Natural killer cell (primary cell): ENCODE measurements around the gene C17orf67. TPM values are rescaled to one million over a fixed set of nuclear protein-coding genes. Genes with fewer than 3 reads are reported as not detected.

Experiments used
- ATAC-seq, 3 donors: fragments of 150-1000 bp in 2 of 3; fragments of 200-7000 bp in 1 of 3; cut with Tn5 transposase; 1 replicate in 1 of 3; 2 replicates in 2 of 3; pipeline ENCODE4 v1.10.0; 2021; ENCODE audit warnings: mild to moderate bottlenecking in 2 of 3, moderate library complexity in 2 of 3
- DNase-seq, 2 donors: peaks; one replicate each; pipeline versions ENCODE4 v3.0.0 to v3.0.0-alpha.2; 2013 to 2021; ENCODE audit warnings: mixed read lengths in 1 of 2
- H3K27ac ChIP-seq: one replicate; pipeline ENCODE4 v1.5.1; 2013; ENCODE audit warnings: mild to moderate bottlenecking, low read length
- H3K27me3 ChIP-seq: one replicate; pipeline ENCODE4 v1.6.1; 2013; ENCODE audit warnings: low read length; ENCODE audit not compliant: control insufficient read depth, insufficient read depth
- H3K36me3 ChIP-seq: one replicate; pipeline ENCODE4 v1.6.1; 2013; ENCODE audit warnings: low read length; ENCODE audit not compliant: control insufficient read depth, insufficient read depth
- H3K4me1 ChIP-seq: one replicate; pipeline ENCODE4 v1.6.1; 2013; ENCODE audit warnings: low read length; ENCODE audit not compliant: control insufficient read depth, insufficient read depth
- H3K4me3 ChIP-seq: one replicate; pipeline ENCODE4 v1.5.1; 2013; ENCODE audit warnings: low read length
- H3K9me3 ChIP-seq: one replicate; pipeline ENCODE4 v1.6.1; 2013; ENCODE audit warnings: low read length; ENCODE audit not compliant: control insufficient read depth, insufficient read depth
- H3K27ac Mint-ChIP-seq, 2 donors: one replicate each; pipeline ENCODE4 v1.8.0; 2022; ENCODE audit warnings: mild to moderate bottlenecking in 2 of 2, mixed read lengths in 2 of 2, moderate library complexity in 1 of 2
- H3K27me3 Mint-ChIP-seq, 2 donors: one replicate each; pipeline ENCODE4 v1.8.0; 2022; ENCODE audit warnings: low read depth in 2 of 2, mixed read lengths in 2 of 2
- H3K36me3 Mint-ChIP-seq: one replicate; pipeline ENCODE4 v1.8.0; 2022; ENCODE audit warnings: mixed read lengths
- H3K4me1 Mint-ChIP-seq, 2 donors: one replicate each; pipeline ENCODE4 v1.8.0; 2022; ENCODE audit warnings: mixed read lengths in 2 of 2
- H3K4me3 Mint-ChIP-seq: one replicate; pipeline ENCODE4 v1.8.0; 2022; ENCODE audit warnings: mild to moderate bottlenecking, moderate library complexity, mixed read lengths
- H3K9me3 Mint-ChIP-seq, 2 donors: one replicate each; pipeline ENCODE4 v1.8.0; 2022; ENCODE audit warnings: mixed read lengths in 2 of 2
- WGBS: methylation state at CpG from one replicate; pipeline ENCODE4 v1.1.7; 2013; ENCODE audit warnings: missing lambda C conversion rate; ENCODE audit not compliant: insufficient coverage; 5-methylcytosine and 5-hydroxymethylcytosine counted together
- intact Hi-C: fragments of 100-400 bp; cut with micrococcal nuclease; formaldehyde crosslinking; loops from one replicate; pipeline ENCODE4 v1.14.2; 2022
- total RNA-seq, 4 donors: library from RNA; stranded (reverse); fragments of 120-200 nt in 1 of 4; gene quantifications; one replicate each; pipeline versions ENCODE4 v1.2.3 to v1.2.4, GENCODE V29; 2013 to 2022
- TF ChIP-seq, protein P1 (sequence below): fragments of 200-600 bp; IDR thresholded peaks from one replicate; pipeline ENCODE4 v1.8.0; 2022; ENCODE audit warnings: antibody characterized with exemption

C17orf67 gene
- total RNA-seq, 3 donors from 2014 or later (not counting 1 experiment from before 2014, with no cell fraction given): 3.4 to 4.8 (median 3.5) TPM

DNA sequence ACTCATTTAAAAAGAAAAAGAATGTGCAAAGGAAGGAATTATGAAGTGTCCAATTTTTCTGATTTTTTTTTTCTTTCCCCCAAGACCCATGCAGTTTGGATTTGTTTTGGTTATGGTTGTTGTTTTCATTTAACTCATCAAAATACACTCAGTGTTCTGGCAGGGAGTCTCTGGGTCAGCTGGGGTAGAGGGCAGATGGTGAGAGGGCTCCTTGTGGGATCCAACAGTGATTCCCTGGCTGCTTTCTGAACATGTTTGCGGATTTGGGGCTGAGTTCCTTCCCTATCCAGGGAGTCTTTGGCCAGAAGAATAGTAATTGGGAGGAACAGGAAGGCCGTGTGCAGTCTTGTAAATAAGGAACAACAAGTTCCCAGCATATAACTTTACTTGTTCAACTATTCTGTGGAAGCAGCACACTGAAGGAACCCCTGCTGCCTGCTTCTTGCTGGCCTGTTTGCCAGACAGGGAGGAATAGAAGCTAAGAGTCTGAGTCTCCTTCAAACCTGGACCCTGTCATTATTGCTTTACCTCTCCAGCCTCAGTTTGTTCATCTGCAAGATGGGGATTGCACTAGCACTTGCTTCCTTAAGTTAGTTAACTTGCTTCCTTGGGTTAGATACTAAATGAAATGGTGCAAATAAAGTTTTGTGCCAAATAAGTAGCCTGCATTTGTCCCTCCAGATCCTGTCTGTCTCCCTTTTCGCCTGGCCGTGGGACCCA, 32.1 kb downstream of the C17orf67 start:
- Histone ChIP-seq H3K4me3 (no peak overlapping the region), H3K9me3 (no peaks in the 10 kb centered on the region), H3K4me1 (no peaks in the 10 kb centered on the region), H3K36me3 (no peaks in the 10 kb centered on the region), H3K27ac (no peak overlapping the region), H3K27me3 (no peaks in the 10 kb centered on the region)
- TF ChIP-seq, protein P1, sequence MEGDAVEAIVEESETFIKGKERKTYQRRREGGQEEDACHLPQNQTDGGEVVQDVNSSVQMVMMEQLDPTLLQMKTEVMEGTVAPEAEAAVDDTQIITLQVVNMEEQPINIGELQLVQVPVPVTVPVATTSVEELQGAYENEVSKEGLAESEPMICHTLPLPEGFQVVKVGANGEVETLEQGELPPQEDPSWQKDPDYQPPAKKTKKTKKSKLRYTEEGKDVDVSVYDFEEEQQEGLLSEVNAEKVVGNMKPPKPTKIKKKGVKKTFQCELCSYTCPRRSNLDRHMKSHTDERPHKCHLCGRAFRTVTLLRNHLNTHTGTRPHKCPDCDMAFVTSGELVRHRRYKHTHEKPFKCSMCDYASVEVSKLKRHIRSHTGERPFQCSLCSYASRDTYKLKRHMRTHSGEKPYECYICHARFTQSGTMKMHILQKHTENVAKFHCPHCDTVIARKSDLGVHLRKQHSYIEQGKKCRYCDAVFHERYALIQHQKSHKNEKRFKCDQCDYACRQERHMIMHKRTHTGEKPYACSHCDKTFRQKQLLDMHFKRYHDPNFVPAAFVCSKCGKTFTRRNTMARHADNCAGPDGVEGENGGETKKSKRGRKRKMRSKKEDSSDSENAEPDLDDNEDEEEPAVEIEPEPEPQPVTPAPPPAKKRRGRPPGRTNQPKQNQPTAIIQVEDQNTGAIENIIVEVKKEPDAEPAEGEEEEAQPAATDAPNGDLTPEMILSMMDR: no peak
- H3K9me3 Mint-ChIP-seq: no peaks in the 10 kb centered on the region
- H3K4me1 Mint-ChIP-seq: no peaks in the 10 kb centered on the region
- no peak overlapping the region for H3K27ac Mint-ChIP-seq
- H3K36me3 Mint-ChIP-seq: no peaks in the 10 kb centered on the region
- intact Hi-C loops: no loop called here
- H3K27me3 Mint-ChIP-seq: no peaks in the 10 kb centered on the region
- no peak overlapping the region for H3K4me3 Mint-ChIP-seq
- WGBS: 89% methylated on average over 4 of the region's 4 CpGs
- ATAC-seq: no peak
- no peak for DNase-seq

- H3K36me3 ChIP-seq: no peaks in the 10 kb centered on the region
- 91% methylated on average over 4 of the region's 4 CpGs for WGBS
- no peak for ATAC-seq
- TF ChIP-seq, protein P1: no peak
- no peaks in the 10 kb centered on the region for H3K27me3 Mint-ChIP-seq
- intact Hi-C loops: no loop called here
- H3K27ac ChIP-seq: no peak overlapping the region
- H3K9me3 Mint-ChIP-seq: no peaks in the 10 kb centered on the region
- H3K4me1 ChIP-seq: no peaks in the 10 kb centered on the region
- no peak overlapping the region for H3K27ac Mint-ChIP-seq
- H3K36me3 Mint-ChIP-seq: no peaks in the 10 kb centered on the region
- H3K9me3 ChIP-seq: no peaks in the 10 kb centered on the region
- H3K4me3 Mint-ChIP-seq: no peak overlapping the region
- no peak overlapping the region for H3K4me3 ChIP-seq
- DNase-seq: no peak
- H3K4me1 Mint-ChIP-seq: no peaks in the 10 kb centered on the region
- H3K27me3 ChIP-seq: no peaks in the 10 kb centered on the region
These were observed 34.8 kb downstream of the C17orf67 start for GRCh38 chr17:56798916-56799315.

DNA sequence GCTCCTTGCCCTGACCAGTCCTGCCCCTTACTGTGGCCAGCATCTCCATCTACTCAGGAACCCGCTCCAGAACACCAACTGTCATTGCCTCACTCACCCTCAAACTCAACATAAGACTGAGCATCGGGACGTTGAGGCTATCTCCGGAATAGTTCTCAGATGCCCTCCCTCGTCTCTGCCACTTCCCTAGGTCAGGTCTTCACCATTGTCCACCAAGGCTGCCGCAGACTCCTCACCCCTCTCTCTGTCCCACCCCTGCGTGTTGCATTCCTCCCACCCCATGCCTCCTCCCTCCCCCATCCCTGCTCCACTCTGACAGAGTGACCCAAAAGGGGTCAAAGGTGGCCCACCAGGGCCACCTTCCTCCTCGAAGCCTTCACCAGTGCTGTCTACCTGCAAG, 37.2 kb downstream of the C17orf67 start:
- H3K27me3 ChIP-seq: no peaks in the 10 kb centered on the region
- TF ChIP-seq, protein P1: no peak
- H3K4me3 Mint-ChIP-seq: no peak overlapping the region
- no peaks in the 10 kb centered on the region for H3K4me1 ChIP-seq
- DNase-seq: no peak
- no peaks in the 10 kb centered on the region for H3K36me3 Mint-ChIP-seq
- no peak for ATAC-seq
- peaks cover 7 to 8% of the 10 kb centered on the region in 2 donors for H3K9me3 Mint-ChIP-seq
- no peaks in the 10 kb centered on the region for H3K9me3 ChIP-seq
- no peak overlapping the region for H3K27ac ChIP-seq
- no peaks in the 10 kb centered on the region for H3K27me3 Mint-ChIP-seq
- WGBS: 89% methylated on average over 8 of the region's 8 CpGs
- H3K36me3 ChIP-seq: no peaks in the 10 kb centered on the region
- intact Hi-C loops: no loop called here
- H3K4me1 Mint-ChIP-seq: peaks cover 0 to 9% of the 10 kb centered on the region in 2 donors
- no peak overlapping the region for H3K4me3 ChIP-seq
- no peak overlapping the region for H3K27ac Mint-ChIP-seq
